PC-3 (cell line): ENCODE results near the gene SEMA4B.

ENCODE experiments used
- CTCF ChIP-seq: fragments of 300-600 bp; sonication (generic); conservative IDR thresholded peaks from 2 replicates; pipeline ENCODE4 v1.5.1; 2017; ENCODE audit warnings: antibody characterized with exemption, low read depth, mild to moderate bottlenecking, low read length
- EZH2 ChIP-seq: fragments of 300-600 bp; sonication (generic); IDR thresholded peaks from one replicate; pipeline ENCODE4 v1.6.1; 2017; ENCODE audit warnings: antibody characterized with exemption, mild to moderate bottlenecking, low read length; ENCODE audit not compliant: unreplicated experiment
- EZH2phosphoT487 ChIP-seq: fragments of 300-600 bp; sonication (generic); IDR thresholded peaks from 2 replicates; pipeline ENCODE4 v1.6.1; 2018; ENCODE audit warnings: mild to moderate bottlenecking, antibody characterized with exemption, low read length, borderline replicate concordance

- TF ChIP-seq CTCF (no peak), EZH2 (no peak), EZH2phosphoT487 (no peak)
These were observed 47.7 kb downstream of the SEMA4B start for GRCh38 chr15:90248789-90249202.
